HTR-8/SVneo (cell line): ENCODE results near the gene PARL.

ENCODE experiments used
- DNase-seq: peaks from one replicate; pipeline ENCODE4 v3.0.0; 2011; ENCODE audit warnings: low spot score, mixed read lengths; ENCODE audit not compliant: insufficient read length
- FAIRE-seq: peaks from 2 replicates; lab custom pipeline; 2011; peaks lifted over from hg19 to GRCh38; lab: Jason Lieb, UNC

Gene PARL

GRCh38 chr3:183822631-183823030 is 62.0 kb downstream of the PARL start:
- no peak for FAIRE-seq
- no peak for DNase-seq

GRCh38 chr3:183819831-183820230 is 64.8 kb downstream of the PARL start:
- no peak for FAIRE-seq

GRCh38 chr3:183818706-183819624 is 65.7 kb downstream of the PARL start:
- DNase-seq (no peak), FAIRE-seq (no peak)

More at GRCh38 chr3:183819831-183820230, 64.8 kb downstream of the PARL start:
- no peak for DNase-seq

GRCh38 chr3:183818041-183818620 is 66.5 kb downstream of the PARL start:
- FAIRE-seq, result no peak
- no peak for DNase-seq

- DNase-seq (no peak), FAIRE-seq (no peak)
Observed at GRCh38 chr3:183817639-183818038, 67.0 kb downstream of the PARL start.

DNA sequence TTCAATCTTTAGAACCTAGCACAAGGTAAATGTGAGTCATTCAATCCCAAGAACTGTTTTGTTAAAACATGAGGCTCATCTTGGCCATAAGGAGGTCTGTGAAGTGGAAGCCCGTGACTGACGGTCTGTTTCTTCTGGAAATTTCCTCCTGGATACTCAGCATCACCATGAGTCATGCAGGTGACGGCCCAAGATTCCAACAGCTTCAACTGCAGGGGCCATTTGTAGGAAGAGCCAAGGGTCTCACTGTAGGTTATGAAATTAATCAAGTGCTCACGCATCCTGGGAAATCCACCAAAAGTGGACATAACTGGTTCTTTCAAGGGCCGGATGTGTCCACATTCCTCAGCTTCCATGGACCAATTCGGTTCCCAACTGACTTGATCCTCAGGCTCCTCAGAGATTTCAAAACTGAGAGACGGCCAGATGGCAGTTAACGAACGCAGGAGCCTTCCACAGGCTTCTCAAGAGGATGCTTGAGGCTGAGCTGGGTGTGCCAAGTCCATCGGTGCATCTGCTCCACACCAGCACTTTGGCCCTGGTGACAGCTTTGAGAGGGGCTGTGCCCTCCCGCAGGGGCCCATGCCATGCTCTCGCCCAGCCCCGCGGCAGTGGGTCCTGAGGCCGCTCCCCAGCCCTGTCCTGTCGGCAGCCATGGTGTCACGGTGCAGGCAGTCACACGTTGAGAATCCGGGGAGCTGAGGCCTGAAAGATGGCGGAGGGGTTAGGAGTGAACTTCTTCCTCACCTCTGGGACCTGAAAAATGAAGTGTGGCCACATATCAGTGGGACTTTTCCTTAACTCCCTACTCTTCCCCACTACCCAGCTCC is 67.8 kb downstream of the PARL start:
- FAIRE-seq (no peak), DNase-seq (no peak)

GRCh38 chr3:183815951-183816475 is 68.7 kb downstream of the PARL start:
- FAIRE-seq, result no peak

GRCh38 chr3:183815563-183815940 is 69.1 kb downstream of the PARL start:
- FAIRE-seq (no peak), DNase-seq (no peak)

More at GRCh38 chr3:183815951-183816475, 68.7 kb downstream of the PARL start:
- no peak for DNase-seq

- DNase-seq, result no peak
- no peak for FAIRE-seq
Observed at GRCh38 chr3:183814240-183814639, 70.4 kb downstream of the PARL start.

- no peak for FAIRE-seq
- DNase-seq, result no peak
Observed at GRCh38 chr3:183812761-183813445, 71.8 kb downstream of the PARL start.

DNA sequence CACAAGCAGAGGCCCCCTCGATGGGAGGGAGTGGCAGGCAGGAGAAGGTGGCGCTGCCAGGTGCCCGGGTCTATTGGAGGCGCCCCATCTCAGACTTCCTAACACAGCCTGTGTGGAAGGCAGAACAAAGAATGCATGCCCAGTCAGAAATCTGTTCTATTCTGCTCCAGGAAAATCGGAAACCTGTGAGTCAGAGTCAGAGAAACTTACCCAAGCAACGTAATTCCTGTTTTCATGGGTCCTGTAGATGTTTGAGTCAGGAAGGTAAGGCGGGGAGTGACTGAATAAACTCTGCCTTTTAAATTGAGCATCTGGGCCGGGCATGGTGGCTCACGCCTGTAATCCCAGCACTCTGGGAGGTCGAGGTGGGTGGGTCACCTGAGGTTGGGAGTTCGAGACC is 73.0 kb downstream of the PARL start:
- DNase-seq (no peak), FAIRE-seq (no peak)

DNA sequence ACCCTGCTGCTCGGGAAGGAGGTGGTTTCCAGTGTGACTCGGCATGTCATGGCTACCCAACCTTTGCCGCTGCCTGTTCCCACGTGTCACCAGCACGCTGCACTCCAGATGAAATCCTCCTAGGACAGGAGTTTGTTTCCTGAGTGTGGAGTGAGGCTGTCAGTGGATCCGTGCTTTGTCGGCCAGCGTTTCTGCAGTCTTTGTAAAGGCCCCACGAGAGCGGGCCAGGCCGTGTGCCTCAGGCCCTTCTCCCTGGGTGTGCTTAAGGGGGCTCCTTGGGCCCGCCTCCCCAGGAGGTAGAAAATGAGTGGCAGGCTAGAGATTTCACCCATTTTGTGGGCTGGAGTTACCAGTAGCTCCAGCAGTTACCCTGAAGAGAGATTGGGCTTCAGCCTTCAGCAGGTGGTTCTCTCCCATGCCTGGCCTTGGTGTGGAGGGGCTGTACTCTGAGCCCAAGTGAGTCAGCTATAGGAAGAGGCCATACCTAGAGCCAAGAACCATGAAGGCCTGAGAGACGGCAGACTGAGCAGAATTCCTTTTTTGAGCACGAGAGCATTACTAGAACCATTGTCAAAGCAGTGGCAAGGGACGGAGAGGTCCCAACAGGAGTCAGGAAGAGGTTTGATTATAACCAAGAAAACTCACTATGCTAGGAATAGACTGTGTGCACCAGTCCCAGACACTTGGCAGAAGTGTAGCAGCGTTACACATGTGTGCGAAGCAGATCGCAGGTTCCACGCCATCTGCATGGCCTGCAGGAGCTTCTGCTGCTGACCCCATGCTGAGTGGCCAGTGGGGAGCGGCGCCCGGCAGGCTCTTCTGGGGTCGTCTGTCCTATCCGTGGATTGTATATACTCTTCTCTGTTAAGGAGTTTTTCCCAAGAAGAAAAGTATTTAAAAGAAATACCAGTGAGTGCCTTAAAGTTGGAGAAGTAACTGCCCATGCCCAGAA is 73.8 kb downstream of the PARL start:
- DNase-seq (no peak), FAIRE-seq (no peak)

GRCh38 chr3:183809270-183809669 is 75.4 kb downstream of the PARL start:
- DNase-seq (no peak), FAIRE-seq (no peak)

DNA sequence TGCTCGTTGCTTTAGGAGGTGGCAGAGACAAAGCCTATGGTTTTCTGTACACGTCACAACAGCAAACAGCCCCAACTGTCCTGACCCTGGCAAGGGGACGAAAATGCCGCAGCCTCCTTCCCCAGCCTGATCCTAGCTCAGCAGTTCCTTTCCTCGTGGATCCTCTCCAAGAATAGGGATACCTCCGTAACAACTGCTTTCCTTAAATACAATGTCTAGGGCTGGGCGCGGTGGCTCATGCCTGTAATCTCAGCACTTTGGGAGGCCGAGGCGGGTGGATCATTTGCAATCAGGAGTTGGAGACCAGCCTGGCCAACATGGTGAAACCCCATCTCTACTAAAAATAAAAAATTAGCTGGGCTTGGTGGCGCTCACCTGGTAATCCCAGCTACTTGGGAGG is 76.3 kb downstream of the PARL start:
- no peak for FAIRE-seq
- no peak for DNase-seq

- DNase-seq (no peak), FAIRE-seq (no peak)
Observed at GRCh38 chr3:183807881-183808280, 76.8 kb downstream of the PARL start.

- no peak for DNase-seq
- no peak for FAIRE-seq
Observed at GRCh38 chr3:183807209-183807728, 77.4 kb downstream of the PARL start.

DNA sequence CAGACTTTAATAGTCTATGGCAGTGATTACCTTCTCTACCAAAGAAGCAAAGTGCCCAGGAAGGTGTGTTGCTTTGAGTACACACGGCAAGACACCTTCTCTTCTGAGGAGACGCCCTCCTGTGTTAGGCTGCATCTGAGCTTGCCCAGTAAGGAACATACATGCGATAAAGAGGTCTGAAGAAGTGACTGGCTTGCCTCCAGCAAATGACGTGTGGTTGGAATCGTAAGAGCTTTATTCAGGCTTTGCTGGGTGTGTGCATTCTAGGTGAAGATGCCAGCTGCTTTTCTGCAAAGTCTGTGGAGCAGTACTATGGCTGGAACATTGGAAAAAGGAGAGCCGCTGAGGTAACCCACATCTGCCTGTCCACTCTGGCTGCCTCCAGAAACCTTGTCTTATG is 81.7 kb downstream of the PARL start:
- DNase-seq (no peak), FAIRE-seq (no peak)

- DNase-seq, result no peak
- FAIRE-seq, result no peak
Observed at GRCh38 chr3:183801601-183802000, 83.1 kb downstream of the PARL start.
